ENCODE measurements around the gene PI4K2A. TPM values are rescaled to one million over a fixed set of nuclear protein-coding genes. Genes with fewer than 3 reads are reported as not detected.
A peak's percentile ranks its signal among the peaks of the same experiment; 100 is the strongest.

Gene PI4K2A
- total and polyA plus RNA-seq, 2 donors (not counting 1 experiment from before 2014, with no cell fraction given), result 26.6 to 30.7 TPM

- no peaks in the 10 kb centered on the region for H3K9me3 ChIP-seq (ENCODE audit: control insufficient read depth, insufficient read depth, low read depth, low read length)
- no peak overlapping the region for H3K4me3 ChIP-seq (replicated peaks in 1 of 4; ENCODE audit: control extremely low read depth in 1 of 4, insufficient read depth in 1 of 4, low read depth in 3 of 4, low read length in 4 of 4)
- peak overlapping the region; percentile 52 for H3K4me2 ChIP-seq (ENCODE audit: extremely low read depth, insufficient read depth, low read length)
- H3K9ac ChIP-seq (ENCODE audit: insufficient read depth, low read length), result no peak overlapping the region
- no peaks in the 10 kb centered on the region for H3K27me3 ChIP-seq (ENCODE audit: control insufficient read depth, insufficient read depth, low read length)
- peaks cover 5% of the 10 kb centered on the region for H3K79me2 ChIP-seq (ENCODE audit: control insufficient read depth, insufficient read depth, low read length)
- TF ChIP-seq, protein P1, sequence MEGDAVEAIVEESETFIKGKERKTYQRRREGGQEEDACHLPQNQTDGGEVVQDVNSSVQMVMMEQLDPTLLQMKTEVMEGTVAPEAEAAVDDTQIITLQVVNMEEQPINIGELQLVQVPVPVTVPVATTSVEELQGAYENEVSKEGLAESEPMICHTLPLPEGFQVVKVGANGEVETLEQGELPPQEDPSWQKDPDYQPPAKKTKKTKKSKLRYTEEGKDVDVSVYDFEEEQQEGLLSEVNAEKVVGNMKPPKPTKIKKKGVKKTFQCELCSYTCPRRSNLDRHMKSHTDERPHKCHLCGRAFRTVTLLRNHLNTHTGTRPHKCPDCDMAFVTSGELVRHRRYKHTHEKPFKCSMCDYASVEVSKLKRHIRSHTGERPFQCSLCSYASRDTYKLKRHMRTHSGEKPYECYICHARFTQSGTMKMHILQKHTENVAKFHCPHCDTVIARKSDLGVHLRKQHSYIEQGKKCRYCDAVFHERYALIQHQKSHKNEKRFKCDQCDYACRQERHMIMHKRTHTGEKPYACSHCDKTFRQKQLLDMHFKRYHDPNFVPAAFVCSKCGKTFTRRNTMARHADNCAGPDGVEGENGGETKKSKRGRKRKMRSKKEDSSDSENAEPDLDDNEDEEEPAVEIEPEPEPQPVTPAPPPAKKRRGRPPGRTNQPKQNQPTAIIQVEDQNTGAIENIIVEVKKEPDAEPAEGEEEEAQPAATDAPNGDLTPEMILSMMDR (conservative IDR thresholded peaks at IDR 0.05 in 1 of 2, IDR thresholded peaks at IDR 0.05 in 1 of 2; ENCODE audit: low read depth in 1 of 2, low read length in 2 of 2), result peak; percentile 73 to 80
- TF ChIP-seq EZH2 (IDR thresholded peaks at IDR 0.05; ENCODE audit: low read length, missing control alignments), result no peak
- DNase-seq (ENCODE audit: low read depth in 2 of 2), result peak; percentile 81 to 85
- no peaks in the 10 kb centered on the region for H3K36me3 ChIP-seq (ENCODE audit: control insufficient read depth, insufficient read depth, low read length)
- H3K27ac ChIP-seq (ENCODE audit: insufficient read depth, low read length), result no peak overlapping the region
- H4K20me1 ChIP-seq (ENCODE audit: control insufficient read depth, extremely low read depth, insufficient read depth, low read length), result no peaks in the 10 kb centered on the region
- H3K4me1 ChIP-seq (ENCODE audit: control insufficient read depth, extremely low read depth, insufficient read depth, low read length), result peaks cover 10% of the 10 kb centered on the region
- H2AFZ ChIP-seq (ENCODE audit: low read length), result no peak overlapping the region
Measured at GRCh38 chr10:97708976-97709946, 68.8 kb downstream of the PI4K2A start.

GRCh38 chr10:97711640-97712572 lies 71.4 kb downstream of the PI4K2A start:
- no peak overlapping the region for H3K9ac ChIP-seq (ENCODE audit: insufficient read depth, low read length)
- peaks cover 27% of the 10 kb centered on the region for H3K79me2 ChIP-seq (ENCODE audit: control insufficient read depth, insufficient read depth, low read length)
- H3K4me3 ChIP-seq (replicated peaks in 1 of 4; ENCODE audit: control extremely low read depth in 1 of 4, insufficient read depth in 1 of 4, low read depth in 3 of 4, low read length in 4 of 4), result no peak overlapping the region
- no peak overlapping the region for H3K27ac ChIP-seq (ENCODE audit: insufficient read depth, low read length)
- H4K20me1 ChIP-seq (ENCODE audit: control insufficient read depth, extremely low read depth, insufficient read depth, low read length), result no peaks in the 10 kb centered on the region
- H3K4me1 ChIP-seq (ENCODE audit: control insufficient read depth, extremely low read depth, insufficient read depth, low read length), result peaks cover 16% of the 10 kb centered on the region
- no peak for DNase-seq (ENCODE audit: low read depth in 2 of 2)
- peaks cover under 1% of the 10 kb centered on the region for H3K36me3 ChIP-seq (ENCODE audit: control insufficient read depth, insufficient read depth, low read length)
- H3K9me3 ChIP-seq (ENCODE audit: control insufficient read depth, insufficient read depth, low read depth, low read length), result no peaks in the 10 kb centered on the region
- no peak overlapping the region for H3K4me2 ChIP-seq (ENCODE audit: extremely low read depth, insufficient read depth, low read length)
- no peak for TF ChIP-seq EZH2 (IDR thresholded peaks at IDR 0.05; ENCODE audit: low read length, missing control alignments)
- TF ChIP-seq, protein P1 (conservative IDR thresholded peaks at IDR 0.05 in 1 of 2, IDR thresholded peaks at IDR 0.05 in 1 of 2; ENCODE audit: low read depth in 1 of 2, low read length in 2 of 2), result no peak
- no peak overlapping the region for H2AFZ ChIP-seq (ENCODE audit: low read length)
- no peaks in the 10 kb centered on the region for H3K27me3 ChIP-seq (ENCODE audit: control insufficient read depth, insufficient read depth, low read length)

Measured in fibroblast of lung (primary cell).